Measurements from ENCODE around the gene AMBP. TPM values are rescaled to one million over a fixed set of nuclear protein-coding genes. Genes with fewer than 3 reads are reported as not detected.
A peak's percentile ranks its signal among the peaks of the same experiment; 100 is the strongest.

Gene AMBP
- total RNA-seq, 1 experiment from 2014 or later, result 0.20 TPM

GRCh38 chr9:114117996-114118830, 40.1 kb upstream of the AMBP start:
- Mint-ChIP-seq H3K4me3 (no peak overlapping the region), H3K4me1 (peaks cover 7 to 18% of the 10 kb centered on the region in 2 experiments), H3K27ac (peak overlapping the region in 1 of 3 experiments; percentile 2; a peak in 1 of 7 replicates), H3K9me3 (no peaks in the 10 kb centered on the region), H3K36me3 (ENCODE audit: insufficient read depth in 1 of 3, low read depth in 3 of 3) (no peaks in the 10 kb centered on the region), H3K27me3 (ENCODE audit: low read depth) (peaks cover 25% of the 10 kb centered on the region)
- Histone ChIP-seq H2BK5ac (ENCODE audit: insufficient read length, low read length) (no peak overlapping the region), H3K4me1 (ENCODE audit: insufficient read depth, low read length) (no peaks in the 10 kb centered on the region), H4K8ac (replicated peaks; ENCODE audit: insufficient read length, low read depth, low read length) (no peak overlapping the region), H3K4ac (ENCODE audit: low read depth, low read length) (no peak overlapping the region), H3K4me2 (ENCODE audit: insufficient read depth, insufficient read length, low read length) (no peak overlapping the region), H2BK12ac (ENCODE audit: insufficient read length, low read depth, low read length) (no peak overlapping the region), H2AFZ (ENCODE audit: low read length) (no peak overlapping the region), H3K23ac (ENCODE audit: insufficient read length, low read depth, low read length) (no peak overlapping the region), H3K23me2 (ENCODE audit: insufficient read length, low read depth, low read length, poor library complexity, severe bottlenecking) (no peaks in the 10 kb centered on the region), H2BK20ac (ENCODE audit: low read depth, low read length, poor library complexity, severe bottlenecking) (no peak overlapping the region), H3K9ac (ENCODE audit: extremely low read depth, insufficient read length, low read length) (no peak overlapping the region), H2BK120ac (ENCODE audit: low read depth, low read length, poor library complexity, severe bottlenecking) (no peak overlapping the region), H3K14ac (ENCODE audit: insufficient read depth, low read length) (no peak overlapping the region; the same call in 1 of the 2 replicates), H3K79me2 (ENCODE audit: insufficient read depth, low read length) (no peaks in the 10 kb centered on the region), H3K56ac (ENCODE audit: insufficient read length, low read depth, low read length) (no peak overlapping the region), H3K9me3 (ENCODE audit: control insufficient read depth, low read depth, low read length) (no peaks in the 10 kb centered on the region), H3K27ac (ENCODE audit: insufficient read length, low read depth, low read length) (no peak overlapping the region), H2BK15ac (ENCODE audit: low read depth, low read length) (no peak overlapping the region), H3T11ph (ENCODE audit: low read length) (no peak overlapping the region), H4K5ac (ENCODE audit: insufficient read length, low read depth, low read length) (no peak overlapping the region), H4K20me1 (ENCODE audit: control insufficient read depth, insufficient read depth, insufficient read length) (no peaks in the 10 kb centered on the region), H2AK5ac (ENCODE audit: insufficient read length, low read length) (no peak overlapping the region), H3K27me3 (ENCODE audit: insufficient read depth, low read length) (no peaks in the 10 kb centered on the region), H3K18ac (ENCODE audit: insufficient read length, low read depth, low read length) (no peak overlapping the region), H4K91ac (ENCODE audit: insufficient read length, low read depth, low read length) (no peak overlapping the region), H3K79me1 (ENCODE audit: insufficient read depth, low read depth, low read length, poor library complexity, severe bottlenecking) (no peaks in the 10 kb centered on the region)
- WGBS (ENCODE audit: extremely low coverage, insufficient read length, low lambda C conversion rate), result no CpG with 5 or more reads among the region's 21 CpGs
- no peak for TF ChIP-seq CTCF (conservative IDR thresholded peaks at IDR 0.05)
- DNase-seq, result no peak
